OCI-LY7 (cell line): ENCODE data around the gene LRRFIP2.

Source experiments
- CTCF ChIP-seq: fragments of 200-600 bp; sonication (generic); conservative IDR thresholded peaks from 2 replicates; pipeline ENCODE4 v1.5.1; 2014; ENCODE audit warnings: mild to moderate bottlenecking, antibody characterized with exemption, low read length, moderate library complexity, mixed read lengths
- EZH2phosphoT487 ChIP-seq: fragments of 200-600 bp; sonication (generic); IDR thresholded peaks from 2 replicates; pipeline ENCODE4 v1.6.1; 2018; ENCODE audit warnings: low read depth, borderline replicate concordance, mild to moderate bottlenecking, mixed run types, antibody characterized with exemption, low read length, moderate library complexity, mixed read lengths

DNA sequence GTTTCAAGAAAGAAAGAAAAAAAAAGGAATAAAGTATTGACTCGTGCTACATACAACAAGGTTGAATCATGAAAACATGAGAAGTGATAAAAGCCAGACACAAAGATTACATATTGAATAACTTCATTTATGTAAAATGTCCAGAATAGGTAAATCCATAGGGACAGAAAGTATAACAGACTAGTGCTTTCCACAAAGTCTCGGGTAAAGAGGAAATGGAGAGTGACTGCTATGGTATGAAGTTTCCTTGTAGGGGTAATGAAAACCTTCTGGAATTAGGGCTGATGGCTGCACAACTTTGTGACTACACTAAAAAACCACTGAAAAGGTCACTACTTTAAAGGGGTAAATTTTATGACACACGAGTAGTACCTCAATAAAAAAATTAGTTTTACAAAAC is 13.0 kb downstream of the LRRFIP2 start:
- TF ChIP-seq CTCF, result no peak
- TF ChIP-seq EZH2phosphoT487, result no peak
